Measurements from ENCODE around the gene CAP1.

GRCh38 chr1:40050863-40051262 is 10.3 kb downstream of the CAP1 start:
- no peak for TF ChIP-seq POLR2AphosphoS5 (IDR thresholded peaks at IDR 0.05)
- no peak for TF ChIP-seq CTCF (IDR thresholded peaks at IDR 0.05)
